ENCODE measurements around the gene FXR2.

FXR2 gene

GRCh38 chr17:7544911-7545310 lies 69.8 kb downstream of the FXR2 start:
- DNase-seq, result no peak
